Neutrophil (primary cell): Measurements from ENCODE around the gene SFXN5.
"Not testable (repeated sequence)": the region's sequence is repeated elsewhere in the genome, so short reads cannot be mapped to it uniquely, and the experiment has no call there.

Source experiments
- H3K27ac ChIP-seq: fragments of 200-600 bp; sonication (generic); 2 replicates; pipeline ENCODE4 v1.5.1; 2016; ENCODE audit warnings: mild to moderate bottlenecking, moderate library complexity
- H3K27me3 ChIP-seq: fragments of 200-600 bp; sonication (generic); 2 replicates; pipeline ENCODE4 v1.6.0; 2016; ENCODE audit warnings: mild to moderate bottlenecking
- H3K36me3 ChIP-seq: fragments of 200-600 bp; sonication (generic); 2 replicates; pipeline ENCODE4 v1.5.1; 2017
- H3K4me1 ChIP-seq, 2 experiments: fragments of 200-600 bp in 1 of 2; sonication (generic) in 1 of 2; 1 replicate in 1 of 2; 2 replicates in 1 of 2; pipeline versions ENCODE4 v1.5.1 to v1.6.1; 2013 to 2016; ENCODE audit warnings: low read depth in 1 of 2, low read length in 1 of 2, mild to moderate bottlenecking in 1 of 2, moderate library complexity in 1 of 2; ENCODE audit not compliant: control insufficient read depth in 1 of 2, insufficient read depth in 1 of 2
- H3K4me3 ChIP-seq, 2 experiments: fragments of 200-600 bp in 1 of 2; sonication (generic) in 1 of 2; 1 replicate in 1 of 2; 2 replicates in 1 of 2; pipeline ENCODE4 v1.5.1; 2013 to 2016; ENCODE audit warnings: low read depth in 1 of 2, low read length in 1 of 2, mild to moderate bottlenecking in 1 of 2, moderate library complexity in 1 of 2
- H3K9me3 ChIP-seq: fragments of 200-600 bp; sonication (generic); 2 replicates; pipeline ENCODE4 v1.5.1; 2016
- TF ChIP-seq, protein P1 (sequence below): fragments of 200-600 bp; sonication (generic); IDR thresholded peaks from 2 replicates; pipeline ENCODE4 v1.5.1; 2016; ENCODE audit warnings: antibody characterized with exemption

The SFXN5 gene

DNA sequence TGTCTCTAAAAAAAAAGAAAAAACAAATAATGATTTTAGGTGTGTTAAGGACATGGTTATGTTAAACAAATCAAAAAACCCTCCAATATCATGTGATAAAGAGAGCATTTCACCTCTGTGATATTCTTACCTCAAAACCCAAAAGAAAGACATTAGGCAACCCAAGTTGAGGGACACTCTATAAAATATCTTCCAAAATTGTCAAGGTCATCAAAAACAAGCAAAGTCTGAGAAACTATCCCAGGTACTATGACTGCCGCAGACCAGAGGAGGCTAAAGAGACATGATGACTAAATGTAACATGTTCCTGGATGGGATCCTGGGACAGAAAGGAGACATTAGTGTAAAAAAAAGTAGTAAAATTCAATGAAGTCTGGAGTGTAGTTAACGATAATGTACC is 4.5 kb downstream of the SFXN5 start:
- Histone ChIP-seq H3K4me1 (peaks cover 39 to 48% of the 10 kb centered on the region in 2 experiments), H3K9me3 (no peaks in the 10 kb centered on the region), H3K27me3 (no peaks in the 10 kb centered on the region), H3K27ac (peak overlapping the region; percentile 87), H3K36me3 (peaks cover 9% of the 10 kb centered on the region), H3K4me3 (no peak overlapping the region)
- TF ChIP-seq, protein P1, sequence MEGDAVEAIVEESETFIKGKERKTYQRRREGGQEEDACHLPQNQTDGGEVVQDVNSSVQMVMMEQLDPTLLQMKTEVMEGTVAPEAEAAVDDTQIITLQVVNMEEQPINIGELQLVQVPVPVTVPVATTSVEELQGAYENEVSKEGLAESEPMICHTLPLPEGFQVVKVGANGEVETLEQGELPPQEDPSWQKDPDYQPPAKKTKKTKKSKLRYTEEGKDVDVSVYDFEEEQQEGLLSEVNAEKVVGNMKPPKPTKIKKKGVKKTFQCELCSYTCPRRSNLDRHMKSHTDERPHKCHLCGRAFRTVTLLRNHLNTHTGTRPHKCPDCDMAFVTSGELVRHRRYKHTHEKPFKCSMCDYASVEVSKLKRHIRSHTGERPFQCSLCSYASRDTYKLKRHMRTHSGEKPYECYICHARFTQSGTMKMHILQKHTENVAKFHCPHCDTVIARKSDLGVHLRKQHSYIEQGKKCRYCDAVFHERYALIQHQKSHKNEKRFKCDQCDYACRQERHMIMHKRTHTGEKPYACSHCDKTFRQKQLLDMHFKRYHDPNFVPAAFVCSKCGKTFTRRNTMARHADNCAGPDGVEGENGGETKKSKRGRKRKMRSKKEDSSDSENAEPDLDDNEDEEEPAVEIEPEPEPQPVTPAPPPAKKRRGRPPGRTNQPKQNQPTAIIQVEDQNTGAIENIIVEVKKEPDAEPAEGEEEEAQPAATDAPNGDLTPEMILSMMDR = no peak

DNA sequence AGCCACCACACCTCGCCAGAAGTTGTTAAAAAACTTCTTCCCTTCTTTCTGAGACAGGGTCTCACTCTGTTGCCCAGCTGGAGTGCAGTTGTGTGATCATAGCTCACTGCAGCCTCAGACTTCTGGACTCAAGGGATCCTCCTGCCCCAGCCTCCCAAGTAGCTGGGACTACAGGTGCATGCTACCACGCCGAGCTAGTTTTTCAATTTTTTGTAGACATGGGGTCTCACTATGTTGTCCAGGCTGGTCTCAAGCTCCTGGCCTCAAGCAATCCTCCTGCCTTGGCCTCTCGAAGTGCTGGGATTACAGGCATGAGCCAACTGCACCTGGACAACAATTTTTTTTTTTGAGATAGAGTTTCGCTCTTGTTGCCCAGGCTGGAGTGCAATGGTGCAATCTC is 6.4 kb downstream of the SFXN5 start:
- H3K9me3 ChIP-seq, H3K27me3 ChIP-seq, H3K4me3 ChIP-seq, H3K27ac ChIP-seq: not testable (repeated sequence)
- Histone ChIP-seq H3K36me3 (peaks cover 12% of the 10 kb centered on the region), H3K4me1 (peaks cover 33 to 40% of the 10 kb centered on the region in 2 experiments)

DNA sequence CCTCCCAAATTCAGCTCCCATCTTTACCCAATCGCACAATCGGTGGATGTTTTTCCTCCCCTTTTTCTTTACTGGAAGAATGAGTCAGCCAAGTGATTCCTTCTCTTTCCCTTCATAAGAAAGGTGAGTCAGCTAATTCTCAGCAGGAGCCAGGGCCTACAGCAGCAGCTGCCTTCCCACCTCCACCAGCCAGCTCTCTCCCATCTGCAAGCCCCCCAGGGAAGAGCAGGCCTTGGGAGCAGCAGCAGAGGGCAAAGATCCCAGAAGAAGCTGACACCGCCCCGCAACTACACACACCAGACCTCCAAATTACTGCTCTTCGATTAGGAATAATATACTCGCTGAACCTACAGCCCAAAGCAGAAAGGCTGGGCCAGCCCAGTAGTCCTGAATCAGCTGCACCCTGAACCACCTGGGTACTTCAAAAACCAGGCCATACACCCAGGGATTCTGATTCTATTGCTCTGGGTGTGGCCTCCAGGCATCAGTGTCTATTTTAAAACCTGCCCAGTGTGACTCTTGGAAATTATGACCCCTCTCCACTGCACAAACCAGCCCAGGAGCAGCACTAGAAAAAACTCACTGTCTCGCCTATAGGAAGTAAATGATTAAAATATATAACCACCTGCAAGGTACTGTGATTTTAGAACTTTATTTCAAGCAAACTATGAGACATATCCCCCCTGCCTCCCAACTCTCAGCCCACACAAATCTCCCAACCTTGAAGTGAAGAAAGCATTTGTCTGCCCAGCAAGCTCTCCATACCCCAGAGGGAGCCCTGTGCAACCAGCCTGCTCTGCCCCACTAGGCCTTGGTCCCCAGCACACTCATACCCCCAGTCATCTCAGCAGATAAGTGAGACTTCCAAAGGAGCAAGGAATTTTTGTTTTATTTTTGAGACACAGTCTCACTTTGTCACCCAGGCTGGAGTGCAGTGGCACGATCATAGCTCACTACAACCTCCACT is 7.3 kb downstream of the SFXN5 start:
- Histone ChIP-seq H3K27ac (peak overlapping the region; percentile 38), H3K4me1 (peaks cover 25 to 31% of the 10 kb centered on the region in 2 experiments)

DNA sequence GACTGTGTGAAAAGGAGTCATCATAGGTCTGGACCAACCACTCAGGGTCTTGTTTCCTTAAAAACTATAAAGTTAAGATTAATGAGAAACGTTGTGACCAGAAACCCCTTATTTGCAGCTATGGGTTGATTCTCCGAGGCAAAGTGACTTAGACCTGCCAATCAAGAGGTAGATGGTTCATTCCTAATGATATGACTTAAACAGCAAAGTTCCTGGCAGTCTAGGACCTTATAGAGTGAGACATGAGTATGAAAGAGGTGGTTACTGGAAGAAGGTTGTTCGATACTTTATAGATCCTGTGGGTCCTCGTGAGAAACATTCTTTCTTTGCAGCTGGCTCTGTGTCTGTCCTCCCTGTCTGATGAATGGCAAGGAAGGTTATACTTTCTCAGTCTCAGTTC is 8.0 kb downstream of the SFXN5 start:
- peaks cover 17 to 24% of the 10 kb centered on the region in 2 experiments for H3K4me1 ChIP-seq
- H3K27ac ChIP-seq = peak overlapping the region; percentile 38
- no peaks in the 10 kb centered on the region for H3K9me3 ChIP-seq
- peaks cover 18% of the 10 kb centered on the region for H3K36me3 ChIP-seq
- H3K27me3 ChIP-seq = no peaks in the 10 kb centered on the region
- TF ChIP-seq, protein P1 = no peak
- no peak overlapping the region for H3K4me3 ChIP-seq

More for the DNA sequence above, 7.3 kb downstream of the SFXN5 start:
- Histone ChIP-seq H3K9me3 (no peaks in the 10 kb centered on the region), H3K27me3 (no peaks in the 10 kb centered on the region), H3K36me3 (peaks cover 12% of the 10 kb centered on the region), H3K4me3 (no peak overlapping the region)
- TF ChIP-seq, protein P1 = no peak

DNA sequence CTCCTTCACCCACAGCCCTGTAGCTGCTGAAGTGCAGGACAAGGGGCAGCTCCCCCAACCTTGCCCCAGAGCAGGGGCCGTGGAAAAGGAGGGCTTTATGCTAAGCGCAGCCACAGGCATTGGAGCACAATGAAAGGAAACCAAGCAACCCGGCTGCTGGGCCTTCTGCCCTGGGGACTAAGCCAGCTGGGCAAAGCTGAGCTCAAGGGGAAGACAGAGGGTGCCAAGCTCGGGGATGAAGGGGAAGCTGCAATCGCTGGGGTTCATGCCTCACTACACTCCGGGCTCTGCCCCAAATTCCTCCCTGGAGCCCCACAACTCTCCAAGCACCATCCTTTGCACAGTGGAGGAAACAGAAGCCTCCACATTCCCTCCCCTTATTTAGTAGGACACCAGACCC is 12.4 kb downstream of the SFXN5 start:
- H3K4me1 ChIP-seq = peaks cover 4 to 7% of the 10 kb centered on the region in 2 experiments

More for the DNA sequence above, 12.4 kb downstream of the SFXN5 start:
- peaks cover 53% of the 10 kb centered on the region for H3K36me3 ChIP-seq
- no peaks in the 10 kb centered on the region for H3K27me3 ChIP-seq
- TF ChIP-seq, protein P1 = no peak
- H3K4me3 ChIP-seq = no peak overlapping the region
- no peak overlapping the region for H3K27ac ChIP-seq
- H3K9me3 ChIP-seq = no peaks in the 10 kb centered on the region
